ENCODE data around the gene MPP1.
A peak's percentile ranks its signal among the peaks of the same experiment; 100 is the strongest.

The MPP1 gene

DNA sequence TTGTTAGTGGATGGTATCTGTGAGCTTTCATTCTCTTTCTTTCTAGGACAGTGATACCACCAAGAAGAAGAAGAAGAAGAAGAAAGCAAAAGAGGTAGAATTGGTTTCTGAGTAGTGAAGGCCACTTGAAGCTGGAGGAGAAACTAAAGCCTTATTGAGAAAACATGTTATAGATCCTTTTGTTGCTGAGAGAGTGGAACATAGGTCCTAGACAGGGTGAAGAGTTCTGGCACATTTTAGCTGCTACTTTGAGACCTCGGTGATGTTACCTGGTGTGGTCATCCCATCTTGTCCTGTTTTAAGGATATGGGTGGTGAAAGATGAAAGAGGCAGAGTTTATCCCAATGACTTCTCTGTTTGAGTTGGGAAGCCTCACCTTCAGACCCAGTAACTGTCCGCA lies 28.5 kb downstream of the MPP1 start:
- H3K9me3 ChIP-seq (ENCODE audit: control extremely low read depth in 1 of 5, control insufficient read depth in 4 of 5, insufficient read depth in 2 of 5, low read depth in 1 of 5, low read length in 4 of 5), result peaks cover 0 to 2% (median 0%) of the 10 kb centered on the region in 5 experiments
- H3K4me1 ChIP-seq (ENCODE audit: control extremely low read depth in 1 of 4, control insufficient read depth in 4 of 4, insufficient read depth in 4 of 4, low read length in 3 of 4), result peaks cover 0 to 3% (median 0%) of the 10 kb centered on the region in 4 experiments
- H3K27ac ChIP-seq (ENCODE audit: insufficient read depth in 1 of 2, low read depth in 1 of 2, low read length in 2 of 2, poor library complexity in 1 of 2, severe bottlenecking in 2 of 2), result no peak overlapping the region
- H3K27me3 ChIP-seq (replicated peaks in 2 of 5; ENCODE audit: control insufficient read depth in 4 of 5, insufficient read depth in 5 of 5, low read length in 4 of 5), result no peaks in the 10 kb centered on the region
- H3K4me3 ChIP-seq (ENCODE audit: control insufficient read depth in 1 of 7, extremely low read depth in 1 of 7, insufficient read depth in 4 of 7, low read depth in 2 of 7, low read length in 6 of 7), result no peak overlapping the region
- POLR2A ChIA-PET, result interaction anchor here (0.7 kb wide), 1 partner anchor 30 kb away, joined by 4 read pairs; no protein-coding TSS in a partner anchor
- CTCF ChIA-PET, result interaction anchor here (1.2 to 1.6 kb wide), 3 partner anchors 10 to 12 kb away, joined by 3 to 4 read pairs (median 3); no protein-coding TSS in a partner anchor
- WGBS (ENCODE audit: insufficient coverage), result 86% methylated on average over 2 of the region's 2 CpGs
- peaks cover 17 to 72% (median 44%) of the 10 kb centered on the region in 4 experiments for H3K36me3 ChIP-seq (ENCODE audit: control insufficient read depth in 4 of 4, insufficient read depth in 4 of 4, low read length in 3 of 4)
- no peak for DNase-seq

GRCh38 chrX:154775419-154776349 lies 29.6 kb downstream of the MPP1 start:
- ChIA-PET POLR2A (no interaction called here), CTCF (interaction anchor here (0.7 to 1.6 kb wide), 3 partner anchors 11 to 67 kb away, joined by 3 read pairs; no protein-coding TSS in a partner anchor)
- Histone ChIP-seq H3K4me1 (ENCODE audit: control extremely low read depth in 1 of 4, control insufficient read depth in 4 of 4, insufficient read depth in 4 of 4, low read length in 3 of 4) (peaks cover 0 to 3% (median 0%) of the 10 kb centered on the region in 4 experiments), H3K9me3 (ENCODE audit: control extremely low read depth in 1 of 5, control insufficient read depth in 4 of 5, insufficient read depth in 2 of 5, low read depth in 1 of 5, low read length in 4 of 5) (peaks cover 0 to 2% (median 0%) of the 10 kb centered on the region in 5 experiments), H3K27ac (ENCODE audit: insufficient read depth in 1 of 2, low read depth in 1 of 2, low read length in 2 of 2, poor library complexity in 1 of 2, severe bottlenecking in 2 of 2) (no peak overlapping the region), H3K27me3 (replicated peaks in 2 of 5; ENCODE audit: control insufficient read depth in 4 of 5, insufficient read depth in 5 of 5, low read length in 4 of 5) (no peaks in the 10 kb centered on the region), H3K36me3 (ENCODE audit: control insufficient read depth in 4 of 4, insufficient read depth in 4 of 4, low read length in 3 of 4) (peaks cover 17 to 67% (median 40%) of the 10 kb centered on the region in 4 experiments), H3K4me3 (ENCODE audit: control insufficient read depth in 1 of 7, extremely low read depth in 1 of 7, insufficient read depth in 4 of 7, low read depth in 2 of 7, low read length in 6 of 7) (no peak overlapping the region)
- WGBS (ENCODE audit: insufficient coverage), result 82% methylated on average over 12 of the region's 15 CpGs
- peak in 2 of 3 donors; percentile 16 to 18 for DNase-seq

DNA sequence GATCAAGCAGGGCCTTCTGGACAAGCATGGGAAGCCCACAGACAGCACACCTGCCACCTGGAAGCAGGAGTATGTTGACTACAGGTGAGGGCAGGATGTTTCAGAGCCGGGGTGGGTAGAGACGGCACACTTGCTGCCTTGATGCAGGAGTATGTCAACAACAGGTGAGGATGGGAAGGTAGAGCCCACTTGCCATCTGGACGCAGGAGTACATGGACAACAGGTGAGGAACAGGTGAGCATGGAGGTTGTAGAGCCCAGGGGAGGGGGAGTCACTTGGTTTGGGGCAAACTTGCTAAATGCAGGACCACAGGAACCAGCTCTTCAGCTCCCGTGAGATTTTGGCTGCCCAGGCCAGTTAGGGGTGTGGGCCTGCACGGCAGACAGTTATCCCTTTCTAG lies 30.7 kb downstream of the MPP1 start:
- WGBS (ENCODE audit: insufficient coverage), result 88% methylated on average over 3 of the region's 5 CpGs
- H3K36me3 ChIP-seq (ENCODE audit: control insufficient read depth in 4 of 4, insufficient read depth in 4 of 4, low read length in 3 of 4), result peaks cover 17 to 71% (median 44%) of the 10 kb centered on the region in 4 experiments
- H3K9me3 ChIP-seq (ENCODE audit: control extremely low read depth in 1 of 5, control insufficient read depth in 4 of 5, insufficient read depth in 2 of 5, low read depth in 1 of 5, low read length in 4 of 5), result peaks cover 0 to 2% (median 0%) of the 10 kb centered on the region in 5 experiments
- peaks cover 0 to 3% (median 0%) of the 10 kb centered on the region in 4 experiments for H3K4me1 ChIP-seq (ENCODE audit: control extremely low read depth in 1 of 4, control insufficient read depth in 4 of 4, insufficient read depth in 4 of 4, low read length in 3 of 4)
- POLR2A ChIA-PET, result no interaction called here
- H3K27ac ChIP-seq (ENCODE audit: insufficient read depth in 1 of 2, low read depth in 1 of 2, low read length in 2 of 2, poor library complexity in 1 of 2, severe bottlenecking in 2 of 2), result no peak overlapping the region
- no peak for DNase-seq
- H3K4me3 ChIP-seq (ENCODE audit: control insufficient read depth in 1 of 7, extremely low read depth in 1 of 7, insufficient read depth in 4 of 7, low read depth in 2 of 7, low read length in 6 of 7), result no peak overlapping the region
- CTCF ChIA-PET, result no interaction called here
- no peaks in the 10 kb centered on the region for H3K27me3 ChIP-seq (replicated peaks in 2 of 5; ENCODE audit: control insufficient read depth in 4 of 5, insufficient read depth in 5 of 5, low read length in 4 of 5)

- ChIA-PET POLR2A (interaction anchor here (2.4 kb wide), 1 partner anchor 12 kb away, joined by 6 read pairs; the partner anchor contains the start of gene GAB3), CTCF (interaction anchor here (0.9 to 3.3 kb wide), 3 partner anchors 10 to 50 kb away, joined by 3 to 17 read pairs (median 8); no protein-coding TSS in a partner anchor)
- peak; percentile 94 to 97 (median 97) for DNase-seq
- Histone ChIP-seq H3K36me3 (ENCODE audit: control insufficient read depth in 4 of 4, insufficient read depth in 4 of 4, low read length in 3 of 4) (peaks cover 8 to 29% (median 17%) of the 10 kb centered on the region in 4 experiments), H3K27me3 (replicated peaks in 2 of 5; ENCODE audit: control insufficient read depth in 4 of 5, insufficient read depth in 5 of 5, low read length in 4 of 5) (no peaks in the 10 kb centered on the region), H3K4me3 (ENCODE audit: control insufficient read depth in 1 of 7, extremely low read depth in 1 of 7, insufficient read depth in 4 of 7, low read depth in 2 of 7, low read length in 6 of 7) (peak within 1 kb of the TSS; percentile 46 to 82 (median 71)), H3K27ac (ENCODE audit: insufficient read depth in 1 of 2, low read depth in 1 of 2, low read length in 2 of 2, poor library complexity in 1 of 2, severe bottlenecking in 2 of 2) (peak within 1 kb of the TSS in 1 of 2 experiments; percentile 76), H3K9me3 (ENCODE audit: control extremely low read depth in 1 of 5, control insufficient read depth in 4 of 5, insufficient read depth in 2 of 5, low read depth in 1 of 5, low read length in 4 of 5) (no peaks in the 10 kb centered on the region), H3K4me1 (ENCODE audit: control extremely low read depth in 1 of 4, control insufficient read depth in 4 of 4, insufficient read depth in 4 of 4, low read length in 3 of 4) (peaks cover 5 to 26% (median 10%) of the 10 kb centered on the region in 4 experiments)
- WGBS (ENCODE audit: insufficient coverage), result 32% methylated on average over 83 of the region's 84 CpGs
Observed at GRCh38 chrX:154762537-154763296, 42.6 kb downstream of the MPP1 start, which contains the start of gene DKC1. Gene DKC1 (plus strand): TSS chrX:154762864. CDS start chrX:154762966, 102 bp downstream.

DNA sequence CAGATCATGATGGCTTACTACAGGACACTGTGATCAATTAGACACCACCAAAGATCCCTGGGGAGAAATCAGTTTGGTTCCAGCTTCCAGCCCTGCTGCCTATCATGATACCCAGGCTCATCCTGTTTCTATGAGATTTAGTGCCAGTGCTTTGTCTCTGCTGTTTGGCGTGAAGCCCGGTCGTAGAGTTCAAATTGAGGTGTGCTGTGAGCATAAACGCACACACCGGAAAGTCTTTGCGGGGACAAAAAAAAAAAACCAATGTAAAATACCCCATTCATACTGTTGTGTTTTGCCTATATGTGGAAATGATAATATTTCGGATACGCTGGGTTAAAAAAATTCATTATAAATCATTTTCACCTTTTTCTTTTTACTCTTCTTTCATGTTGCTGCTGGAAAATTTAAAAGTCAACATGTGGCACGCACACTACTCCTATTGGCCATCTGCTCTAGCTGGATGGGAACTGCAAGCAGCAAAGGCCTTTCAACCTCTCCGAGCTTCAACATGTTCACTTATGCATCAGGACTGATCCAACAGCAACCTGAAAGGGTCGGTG lies 43.2 kb downstream of the MPP1 start:
- peak overlapping the region; percentile 18 to 82 (median 71) for H3K4me3 ChIP-seq (ENCODE audit: control insufficient read depth in 1 of 7, extremely low read depth in 1 of 7, insufficient read depth in 4 of 7, low read depth in 2 of 7, low read length in 6 of 7)
- no peaks in the 10 kb centered on the region for H3K27me3 ChIP-seq (replicated peaks in 2 of 5; ENCODE audit: control insufficient read depth in 4 of 5, insufficient read depth in 5 of 5, low read length in 4 of 5)
- ChIA-PET POLR2A (interaction anchor here (2.4 kb wide), 1 partner anchor 11 kb away, joined by 6 read pairs; the partner anchor contains the start of gene GAB3), CTCF (interaction anchor here (0.9 to 3.3 kb wide), 3 partner anchors 10 to 49 kb away, joined by 3 to 17 read pairs (median 8); no protein-coding TSS in a partner anchor)
- H3K27ac ChIP-seq (ENCODE audit: insufficient read depth in 1 of 2, low read depth in 1 of 2, low read length in 2 of 2, poor library complexity in 1 of 2, severe bottlenecking in 2 of 2), result peak overlapping the region in 1 of 2 experiments; percentile 76
- peaks cover 6 to 24% (median 13%) of the 10 kb centered on the region in 4 experiments for H3K36me3 ChIP-seq (ENCODE audit: control insufficient read depth in 4 of 4, insufficient read depth in 4 of 4, low read length in 3 of 4)
- H3K4me1 ChIP-seq (ENCODE audit: control extremely low read depth in 1 of 4, control insufficient read depth in 4 of 4, insufficient read depth in 4 of 4, low read length in 3 of 4), result peaks cover 5 to 26% (median 10%) of the 10 kb centered on the region in 4 experiments
- peak in 2 of 3 donors; percentile 54 to 68 for DNase-seq
- H3K9me3 ChIP-seq (ENCODE audit: control extremely low read depth in 1 of 5, control insufficient read depth in 4 of 5, insufficient read depth in 2 of 5, low read depth in 1 of 5, low read length in 4 of 5), result no peaks in the 10 kb centered on the region
- WGBS (ENCODE audit: insufficient coverage), result 44% methylated on average over 3 of the region's 11 CpGs

GRCh38 chrX:154758696-154759095 lies 46.6 kb downstream of the MPP1 start:
- ChIA-PET CTCF (interaction anchor here (0.9 to 1.0 kb wide), 2 partner anchors 9 to 10 kb away, joined by 3 read pairs; no protein-coding TSS in a partner anchor), POLR2A (no interaction called here)
- DNase-seq, result no peak
- H3K27ac ChIP-seq (ENCODE audit: insufficient read depth in 1 of 2, low read depth in 1 of 2, low read length in 2 of 2, poor library complexity in 1 of 2, severe bottlenecking in 2 of 2), result no peak overlapping the region
- no peaks in the 10 kb centered on the region for H3K36me3 ChIP-seq (ENCODE audit: control insufficient read depth in 4 of 4, insufficient read depth in 4 of 4, low read length in 3 of 4)
- 64% methylated on average over 4 of the region's 4 CpGs for WGBS (ENCODE audit: insufficient coverage)
- H3K4me3 ChIP-seq (ENCODE audit: control insufficient read depth in 1 of 7, extremely low read depth in 1 of 7, insufficient read depth in 4 of 7, low read depth in 2 of 7, low read length in 6 of 7), result no peak overlapping the region
- H3K27me3 ChIP-seq (replicated peaks in 2 of 5; ENCODE audit: control insufficient read depth in 4 of 5, insufficient read depth in 5 of 5, low read length in 4 of 5), result no peaks in the 10 kb centered on the region
- no peaks in the 10 kb centered on the region for H3K9me3 ChIP-seq (ENCODE audit: control extremely low read depth in 1 of 5, control insufficient read depth in 4 of 5, insufficient read depth in 2 of 5, low read depth in 1 of 5, low read length in 4 of 5)
- peaks cover 5 to 15% (median 10%) of the 10 kb centered on the region in 4 experiments for H3K4me1 ChIP-seq (ENCODE audit: control extremely low read depth in 1 of 4, control insufficient read depth in 4 of 4, insufficient read depth in 4 of 4, low read length in 3 of 4)

Data from common myeloid progenitor, CD34-positive (primary cell).